Heart left ventricle (tissue), 16 donors: ENCODE measurements around the gene PNPLA4. TPM values are rescaled to one million over a fixed set of nuclear protein-coding genes. Genes with fewer than 3 reads are reported as not detected.

ENCODE experiments used
- ATAC-seq, 4 donors: fragments of 200-7000 bp; cut with Tn5 transposase; one replicate each; pipeline ENCODE4 v1.9.1; 2020 to 2022; ENCODE audit warnings: moderate library complexity in 4 of 4, mild to moderate bottlenecking in 3 of 4, moderate number of reproducible peaks in 1 of 4
- DNase-seq, 5 donors: peaks; one replicate each; pipeline ENCODE4 v3.0.0-alpha.2; 2020
- H3K27ac ChIP-seq, 12 donors: fragments of 200-600 bp; sonication (generic) in 4 of 12; one replicate each; pipeline versions ENCODE4 v1.5.0 to v1.8.0; 2016 to 2022; ENCODE audit warnings: mild to moderate bottlenecking in 2 of 12
- H3K27me3 ChIP-seq, 9 donors: fragments of 200-600 bp; sonication (generic) in 2 of 9; one replicate each; pipeline versions ENCODE4 v1.5.1 to v1.8.0; 2016 to 2022; ENCODE audit warnings: mild to moderate bottlenecking in 3 of 9
- H3K36me3 ChIP-seq, 9 donors: fragments of 200-600 bp; sonication (generic) in 2 of 9; one replicate each; pipeline versions ENCODE4 v1.5.0 to v1.8.0; 2018 to 2022; ENCODE audit warnings: mild to moderate bottlenecking in 2 of 9
- H3K4me1 ChIP-seq, 12 donors: fragments of 200-600 bp; sonication (generic) in 4 of 12; one replicate each; pipeline versions ENCODE4 v1.5.0 to v1.8.0; 2016 to 2022; ENCODE audit warnings: mild to moderate bottlenecking in 3 of 12
- H3K4me3 ChIP-seq, 12 donors: fragments of 200-600 bp; sonication (generic) in 4 of 12; one replicate each; pipeline versions ENCODE4 v1.5.0 to v1.8.0; 2017 to 2022; ENCODE audit warnings: mild to moderate bottlenecking in 9 of 12, moderate library complexity in 4 of 12
- H3K9me3 ChIP-seq, 12 donors: fragments of 200-600 bp; sonication (generic) in 4 of 12; one replicate each; pipeline versions ENCODE4 v1.5.0 to v1.8.0; 2016 to 2022; ENCODE audit warnings: mild to moderate bottlenecking in 1 of 12
- CTCF ChIP-seq, 12 donors: fragments of 200-600 bp; sonication (generic) in 4 of 12; IDR thresholded peaks; one replicate each; pipeline versions ENCODE4 v1.5.0 to v1.8.0; 2018 to 2022; ENCODE audit warnings: antibody characterized with exemption in 12 of 12, mild to moderate bottlenecking in 5 of 12
- POLR2A ChIP-seq, 2 donors: fragments of 450-650 bp; IDR thresholded peaks; one replicate each; pipeline ENCODE4 v1.6.1; 2017; ENCODE audit warnings: antibody characterized with exemption in 2 of 2, mild to moderate bottlenecking in 2 of 2, moderate library complexity in 2 of 2
- WGBS, 4 donors: extraction: QIAGEN DNeasy Blood & Tissue Kit in 2 of 4; methylation state at CpG; one replicate each; pipeline versions ENCODE4 v1.1.5 to v1.1.7; 2013 to 2018; 5-methylcytosine and 5-hydroxymethylcytosine counted together
- intact Hi-C, 10 donors: fragments of 100-400 bp; cut with DNase I; formaldehyde crosslinking; loops; one replicate each; pipeline versions ENCODE4 v1.11.1 to v1.14.2; 2022
- polyA plus RNA-seq, 2 donors: library from polyadenylated mRNA; stranded (reverse); fragments of 200-250 nt; gene quantifications; one replicate each; pipeline ENCODE4 v1.2.3, GENCODE V29; 2013
- total RNA-seq, 9 donors: library from RNA; depleted of rRNA in 2 of 9; stranded (reverse); fragments of >200 nt in 2 of 9; fragmentation: NEBNext Ultra II Directional in 3 of 9; extraction: Animal tissue kit (Norgen Biotek cat#: 25700) in 3 of 9; gene quantifications; one replicate each; pipeline versions ENCODE4 v1.1.0 to v1.2.4, GENCODE V29; 2016 to 2023
- donor health status: ischemic (EF 13 %, LVEDD 7.1; RV severe dilation, severe dysfunction).
- donor health status: healthy with polysubstance abuse.
- donor health status: DM: no; HTN: yes; CAD: no.
- donor health status: DM: no; HTN: no; CAD: no.
- donor health status: ischemic (EF 25% LVEDD 6.9; RV normal size, moderate dysfunction).
- donor health status: ischemic (EF 25% LVEDD 5.7; RV mildly dilated, moderate dysfunction).
- donor health status: healthy.
- donor health status: DM: yes; HTN: yes; CAD: no.
- donor health status: ischemic (EF 35%, LVEDD 5.7; RV mildly dilated, moderate dysfunction).
- donor health status: nonischemic (EF 11% LVEDD 7.7; RV severe dilation, severe dysfunction).
- donor health status: DM: yes; HTN: yes; CAD: no.
- donor health status: PGD.
- donor health status: ischemic (EF 29% LVEDD 5.4; RV normal size, mild dysfunction).
- donor health status: nonischemic (EF 23%, LVEDD 6.1; RV moderate dilation, normal function).

PNPLA4 gene
- total and polyA plus RNA-seq, 11 donors, result 15.0 to 76.3 (median 31.7) TPM

- Histone ChIP-seq H3K27me3 (no peaks in the 10 kb centered on the region), H3K4me1 (peaks cover 0 to 3% (median 0%) of the 10 kb centered on the region in 12 donors), H3K36me3 (no peaks in the 10 kb centered on the region), H3K4me3 (no peak overlapping the region), H3K9me3 (no peaks in the 10 kb centered on the region), H3K27ac (no peak overlapping the region)
- intact Hi-C loops, result no loop called here
- no peak for ATAC-seq
- DNase-seq, result no peak
- TF ChIP-seq CTCF (IDR thresholded peaks at IDR 0.05), result no peak
- no peak for TF ChIP-seq POLR2A (IDR thresholded peaks at IDR 0.05)
- WGBS, 4 donors, result 69 to 93% (median 82%) methylated on average over 2 of the region's 2 CpGs
Observed at GRCh38 chrX:7889680-7890079, 37.5 kb downstream of the PNPLA4 start.

GRCh38 chrX:7889135-7889534, 38.1 kb downstream of the PNPLA4 start:
- Histone ChIP-seq H3K36me3 (no peaks in the 10 kb centered on the region), H3K4me1 (peaks cover 0 to 3% (median 0%) of the 10 kb centered on the region in 12 donors), H3K27me3 (no peaks in the 10 kb centered on the region), H3K4me3 (no peak overlapping the region), H3K27ac (no peak overlapping the region), H3K9me3 (no peaks in the 10 kb centered on the region)
- intact Hi-C loops, result no loop called here
- no peak for ATAC-seq
- no peak for TF ChIP-seq POLR2A (IDR thresholded peaks at IDR 0.05)
- no peak for TF ChIP-seq CTCF (IDR thresholded peaks at IDR 0.05)
- DNase-seq, result no peak
- 77 to 87% (median 82%) methylated on average over 2 of the region's 2 CpGs for WGBS, 4 donors

DNA sequence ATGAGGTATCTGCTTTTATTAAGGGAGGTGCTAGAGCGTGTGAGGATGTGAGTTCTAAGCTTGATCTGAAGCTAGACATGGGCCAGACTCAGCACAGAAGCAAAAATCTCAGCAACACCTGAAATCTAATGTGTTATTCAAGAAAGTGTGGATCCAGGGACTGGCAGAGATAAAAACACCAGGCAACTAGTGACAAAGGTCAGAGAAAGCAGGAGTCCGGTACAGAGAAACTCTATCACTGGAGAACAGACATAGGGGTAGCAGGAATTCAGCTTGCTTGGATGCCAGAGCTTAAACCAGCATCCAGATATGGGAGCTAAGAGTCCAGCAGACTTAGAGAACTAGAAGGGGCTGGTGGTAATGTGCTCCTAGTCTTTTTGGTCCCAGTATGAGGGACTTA, 50.3 kb downstream of the PNPLA4 start:
- no peaks in the 10 kb centered on the region for H3K27me3 ChIP-seq
- intact Hi-C loops, result no loop called here
- H3K4me1 ChIP-seq, result no peaks in the 10 kb centered on the region
- H3K9me3 ChIP-seq, result no peaks in the 10 kb centered on the region
- no peak for DNase-seq
- no peak overlapping the region for H3K27ac ChIP-seq
- ATAC-seq, result no peak
- no peaks in the 10 kb centered on the region for H3K36me3 ChIP-seq
- WGBS, 4 donors, result 55 to 72% (median 59%) methylated on average over 2 of the region's 2 CpGs
- TF ChIP-seq POLR2A (IDR thresholded peaks at IDR 0.05) (no peak), CTCF (IDR thresholded peaks at IDR 0.05) (no peak)
- H3K4me3 ChIP-seq, result no peak overlapping the region

DNA sequence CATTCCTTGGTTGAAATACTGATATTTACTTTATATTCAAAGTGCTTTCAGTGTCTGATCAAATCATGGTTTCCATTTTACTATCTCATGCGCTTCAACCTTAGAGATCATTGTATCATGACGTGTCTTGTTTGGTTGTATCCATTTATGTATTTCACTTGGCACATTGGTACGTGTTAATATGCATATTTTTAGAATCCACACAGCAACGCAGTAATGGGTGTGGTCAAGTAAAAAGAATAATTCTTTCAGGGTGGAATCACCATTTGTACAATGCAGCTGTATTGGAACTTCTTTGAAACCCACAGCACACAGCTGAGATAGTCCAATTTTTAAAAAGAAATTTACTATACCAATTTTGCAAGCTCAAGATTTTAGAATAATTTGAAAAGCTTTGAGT, 55.2 kb downstream of the PNPLA4 start:
- Histone ChIP-seq H3K36me3 (no peaks in the 10 kb centered on the region), H3K27me3 (no peaks in the 10 kb centered on the region), H3K4me3 (no peak overlapping the region), H3K9me3 (peaks cover 0 to 5% (median 0%) of the 10 kb centered on the region in 12 donors), H3K4me1 (no peaks in the 10 kb centered on the region), H3K27ac (no peak overlapping the region)
- WGBS, 4 donors, result 51 to 64% (median 58%) methylated on average over 4 of the region's 4 CpGs
- TF ChIP-seq POLR2A (IDR thresholded peaks at IDR 0.05), result no peak
- ATAC-seq, result no peak
- intact Hi-C loops, result no loop called here
- no peak for DNase-seq

DNA sequence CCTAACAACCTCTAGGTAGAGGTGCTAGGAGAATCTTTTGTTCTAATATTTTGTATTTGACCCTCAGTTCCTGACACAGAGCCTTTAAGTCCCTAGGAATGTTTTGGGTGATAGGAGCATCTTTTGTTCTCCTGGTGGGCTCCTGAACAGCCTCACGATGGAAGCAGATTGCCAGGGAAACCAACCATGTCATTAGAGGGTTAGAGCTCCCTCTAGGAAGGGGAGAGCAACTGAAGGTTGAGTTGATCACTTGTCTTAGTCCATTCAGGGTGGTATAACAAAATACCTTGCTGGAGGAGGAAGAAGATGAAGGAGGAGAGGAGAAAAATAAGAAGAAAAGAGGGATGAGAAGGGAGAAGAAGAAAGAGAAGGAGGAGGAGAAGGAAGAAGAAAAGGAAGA, 75.0 kb downstream of the PNPLA4 start:
- H3K4me1 ChIP-seq, result no peaks in the 10 kb centered on the region
- no peak overlapping the region for H3K4me3 ChIP-seq
- TF ChIP-seq CTCF (IDR thresholded peaks at IDR 0.05) (no peak), POLR2A (IDR thresholded peaks at IDR 0.05) (no peak)
- WGBS, 4 donors, result 23 to 35% (median 29%) methylated on average over 1 of the region's 1 CpG
- H3K36me3 ChIP-seq, result no peaks in the 10 kb centered on the region
- no peaks in the 10 kb centered on the region for H3K27me3 ChIP-seq
- no peaks in the 10 kb centered on the region for H3K9me3 ChIP-seq
- intact Hi-C loops, result no loop called here
- ATAC-seq, result no peak
- H3K27ac ChIP-seq, result no peak overlapping the region
- no peak for DNase-seq
